Activated T-helper 2 cell treated with anti-CD3 and anti-CD28 coated beads, Interferon-gamma antibody, Interleukin-2, Interleukin-4, amounts not matched to agents 10 μg/mL and 5 μg/mL and 100 μg/mL, durations not matched to agents 14 hours and 24 hours and 36 hours (primary cell): ENCODE measurements around the gene PSMB2. TPM values are rescaled to one million over a fixed set of nuclear protein-coding genes. Genes with fewer than 3 reads are reported as not detected.

Experiments
- DNase-seq: peaks from one replicate; pipeline ENCODE4 v3.0.0; 2021; ENCODE audit warnings: low spot score
- H3K27ac Mint-ChIP-seq: one replicate; pipeline ENCODE4 v1.8.0; 2021; ENCODE audit warnings: mixed read lengths
- H3K27me3 Mint-ChIP-seq: one replicate; pipeline ENCODE4 v1.8.0; 2021; ENCODE audit warnings: low read depth, mixed read lengths
- H3K36me3 Mint-ChIP-seq: one replicate; pipeline ENCODE4 v1.8.0; 2021; ENCODE audit warnings: low read depth, mixed read lengths
- H3K4me1 Mint-ChIP-seq: one replicate; pipeline ENCODE4 v1.8.0; 2021; ENCODE audit warnings: low read depth, mixed read lengths
- H3K4me3 Mint-ChIP-seq: one replicate; pipeline ENCODE4 v1.8.0; 2021; ENCODE audit warnings: low read depth, mild to moderate bottlenecking, moderate library complexity, mixed read lengths
- H3K9me3 Mint-ChIP-seq: one replicate; pipeline ENCODE4 v1.8.0; 2021; ENCODE audit warnings: mixed read lengths
- intact Hi-C: fragments of 100-400 bp; cut with micrococcal nuclease; formaldehyde crosslinking; loops from one replicate; pipeline ENCODE4 v1.15.1; 2023
- total RNA-seq: library from RNA; stranded (reverse); gene quantifications from 2 replicates; pipeline ENCODE4 v1.2.3, GENCODE V29; 2022

Gene PSMB2
- total RNA-seq, 1 donor from 2014 or later, result 124 TPM

DNA sequence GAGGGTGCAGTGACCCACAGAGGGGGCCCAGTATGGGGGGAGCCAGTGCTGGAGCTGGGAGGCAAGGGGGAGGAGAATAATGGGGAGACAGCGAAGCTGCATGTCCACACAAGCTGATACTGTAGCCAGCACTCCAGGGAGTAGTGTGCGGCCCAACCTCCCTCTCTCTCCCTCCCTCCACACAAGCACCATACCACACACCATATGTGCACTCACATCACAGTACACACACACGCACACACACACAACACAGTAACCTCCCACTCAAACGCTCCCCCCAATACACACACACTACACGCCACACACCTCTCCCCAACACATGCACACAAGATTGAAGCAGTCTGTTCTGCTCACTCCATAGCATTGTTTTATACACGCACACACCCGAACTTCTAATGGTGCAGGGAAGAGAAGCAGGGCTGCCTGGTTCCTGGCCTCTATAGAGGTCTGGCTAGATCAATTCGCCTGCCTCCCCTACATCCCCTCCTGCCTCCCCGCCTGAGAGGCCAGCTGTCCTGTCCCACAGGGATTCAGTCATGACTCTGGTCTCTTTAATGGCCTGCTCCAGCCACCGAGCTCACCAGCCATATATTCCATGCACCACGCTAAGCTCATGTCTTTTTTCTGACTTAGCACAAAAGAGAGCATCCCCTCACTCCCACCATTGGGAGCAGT is 79.9 kb downstream of the PSMB2 start:
- H3K27ac Mint-ChIP-seq, result no peak overlapping the region
- H3K4me3 Mint-ChIP-seq, result no peak overlapping the region
- H3K4me1 Mint-ChIP-seq, result peaks cover 30% of the 10 kb centered on the region
- H3K27me3 Mint-ChIP-seq, result no peaks in the 10 kb centered on the region
- peaks cover 23% of the 10 kb centered on the region for H3K36me3 Mint-ChIP-seq
- DNase-seq, result no peak
- H3K9me3 Mint-ChIP-seq, result no peaks in the 10 kb centered on the region
- intact Hi-C loops, result no loop called here

DNA sequence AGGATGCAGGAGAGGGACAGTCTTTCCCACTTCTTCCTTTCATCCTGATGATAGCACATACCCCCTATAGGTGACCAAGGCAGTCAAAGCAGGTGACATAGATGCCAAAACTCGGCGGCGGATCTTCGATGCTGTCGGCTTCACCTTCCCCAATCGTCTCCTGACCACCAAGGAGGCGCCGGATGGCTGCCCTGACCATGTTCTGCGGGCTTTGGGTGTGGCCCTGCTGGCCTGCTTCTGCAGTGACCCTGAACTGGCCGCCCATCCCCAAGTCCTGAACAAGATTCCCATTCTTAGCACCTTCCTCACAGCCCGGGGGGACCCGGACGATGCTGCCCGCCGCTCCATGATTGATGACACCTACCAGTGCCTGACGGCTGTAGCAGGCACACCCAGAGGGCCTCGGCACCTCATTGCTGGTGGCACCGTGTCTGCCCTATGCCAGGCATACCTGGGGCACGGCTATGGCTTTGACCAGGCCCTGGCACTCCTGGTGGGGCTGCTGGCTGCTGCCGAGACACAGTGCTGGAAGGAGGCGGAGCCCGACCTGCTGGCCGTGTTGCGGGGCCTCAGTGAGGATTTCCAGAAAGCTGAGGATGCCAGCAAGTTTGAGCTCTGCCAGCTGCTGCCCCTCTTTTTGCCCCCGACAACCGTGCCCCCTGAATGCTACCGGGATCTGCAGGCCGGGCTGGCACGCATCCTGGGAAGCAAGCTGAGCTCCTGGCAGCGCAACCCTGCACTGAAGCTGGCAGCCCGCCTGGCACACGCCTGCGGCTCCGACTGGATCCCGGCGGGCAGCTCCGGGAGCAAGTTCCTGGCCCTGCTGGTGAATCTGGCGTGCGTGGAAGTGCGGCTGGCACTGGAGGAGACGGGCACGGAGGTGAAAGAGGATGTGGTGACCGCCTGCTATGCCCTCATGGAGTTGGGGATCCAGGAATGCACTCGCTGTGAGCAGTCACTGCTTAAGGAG is 80.8 kb downstream of the PSMB2 start:
- Mint-ChIP-seq H3K27ac (no peak overlapping the region), H3K27me3 (no peaks in the 10 kb centered on the region), H3K36me3 (peaks cover 21% of the 10 kb centered on the region), H3K4me3 (no peak overlapping the region), H3K4me1 (peaks cover 39% of the 10 kb centered on the region), H3K9me3 (no peaks in the 10 kb centered on the region)
- DNase-seq, result no peak
- intact Hi-C loops, result no loop called here

DNA sequence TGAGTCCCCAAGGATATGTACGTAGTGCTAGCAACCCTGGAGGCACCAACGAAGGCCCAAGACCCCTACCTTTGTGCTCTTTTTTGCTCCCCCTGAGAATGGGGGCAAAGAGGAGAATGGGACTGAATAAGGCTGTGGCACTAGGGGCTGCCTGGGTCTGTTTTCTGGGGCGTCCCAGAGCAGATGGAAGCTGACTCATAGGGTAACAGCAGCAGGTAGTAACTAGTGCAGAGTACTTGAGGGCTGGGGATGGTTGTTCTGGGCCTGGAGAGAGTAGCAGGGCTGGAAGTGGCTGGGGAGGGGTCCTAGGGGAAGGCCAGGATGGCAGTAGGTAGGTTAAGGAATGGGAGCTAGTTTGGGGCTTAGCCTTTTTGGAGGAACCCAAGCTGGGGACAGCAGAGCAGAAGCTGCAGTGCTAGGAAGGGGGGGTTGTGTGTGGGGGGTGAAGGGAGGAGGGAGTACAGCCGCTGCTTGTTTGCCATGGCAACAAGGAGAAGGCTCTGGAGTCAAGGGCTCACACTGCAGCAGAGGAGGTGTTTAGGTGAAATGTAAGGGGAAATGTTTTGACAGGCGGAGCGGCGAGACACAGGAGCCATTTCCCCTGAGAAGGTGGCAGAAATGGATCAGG is 81.9 kb downstream of the PSMB2 start:
- Mint-ChIP-seq H3K27ac (peak overlapping the region; percentile 13), H3K36me3 (peaks cover 23% of the 10 kb centered on the region), H3K9me3 (no peaks in the 10 kb centered on the region), H3K27me3 (no peaks in the 10 kb centered on the region), H3K4me1 (peaks cover 45% of the 10 kb centered on the region), H3K4me3 (peak overlapping the region; percentile 42)
- DNase-seq, result no peak
- intact Hi-C loops, result no loop called here

- Mint-ChIP-seq H3K9me3 (no peaks in the 10 kb centered on the region), H3K27me3 (no peaks in the 10 kb centered on the region), H3K4me3 (peak overlapping the region; percentile 96), H3K36me3 (peaks cover 21% of the 10 kb centered on the region), H3K27ac (peak overlapping the region; percentile 96), H3K4me1 (peaks cover 44% of the 10 kb centered on the region)
- intact Hi-C loops, result no loop called here
- DNase-seq, result no peak
Measured at GRCh38 chr1:35558374-35559316, 82.7 kb downstream of the PSMB2 start.

- H3K36me3 Mint-ChIP-seq, result peaks cover 22% of the 10 kb centered on the region
- H3K4me1 Mint-ChIP-seq, result peaks cover 40% of the 10 kb centered on the region
- H3K4me3 Mint-ChIP-seq, result peak within 1 kb of the TSS; percentile 96
- H3K27ac Mint-ChIP-seq, result peak within 1 kb of the TSS; percentile 96
- DNase-seq, result peak; percentile 95
- no peaks in the 10 kb centered on the region for H3K9me3 Mint-ChIP-seq
- intact Hi-C loops, result loop anchor here (1.0 to 2.0 kb wide), 3 partner anchors 19 to 365 kb away; partner anchors contain the start of gene SFPQ
- H3K27me3 Mint-ChIP-seq, result no peaks in the 10 kb centered on the region
Measured at GRCh38 chr1:35557611-35558373, 83.5 kb downstream of the PSMB2 start, which contains the start of gene NCDN. TSS of gene NCDN (plus strand) at chr1:35557799. CDS start at chr1:35558191, 392 bp downstream.

- peaks cover 23% of the 10 kb centered on the region for H3K36me3 Mint-ChIP-seq
- intact Hi-C loops, result loop anchor here (1.0 to 2.0 kb wide), 3 partner anchors 18 to 364 kb away; partner anchors contain the start of gene SFPQ
- H3K9me3 Mint-ChIP-seq, result no peaks in the 10 kb centered on the region
- peaks cover 40% of the 10 kb centered on the region for H3K4me1 Mint-ChIP-seq
- H3K27me3 Mint-ChIP-seq, result no peaks in the 10 kb centered on the region
- DNase-seq, result peak; percentile 28
- H3K27ac Mint-ChIP-seq, result peak within 1 kb of the TSS; percentile 96
- H3K4me3 Mint-ChIP-seq, result peak within 1 kb of the TSS; percentile 96
Measured at GRCh38 chr1:35557118-35557610, 84.2 kb downstream of the PSMB2 start, which contains the start of gene KIAA0319L. TSS of gene KIAA0319L (minus strand) at chr1:35557403. CDS start at chr1:35554491, 2,912 bp downstream.

DNA sequence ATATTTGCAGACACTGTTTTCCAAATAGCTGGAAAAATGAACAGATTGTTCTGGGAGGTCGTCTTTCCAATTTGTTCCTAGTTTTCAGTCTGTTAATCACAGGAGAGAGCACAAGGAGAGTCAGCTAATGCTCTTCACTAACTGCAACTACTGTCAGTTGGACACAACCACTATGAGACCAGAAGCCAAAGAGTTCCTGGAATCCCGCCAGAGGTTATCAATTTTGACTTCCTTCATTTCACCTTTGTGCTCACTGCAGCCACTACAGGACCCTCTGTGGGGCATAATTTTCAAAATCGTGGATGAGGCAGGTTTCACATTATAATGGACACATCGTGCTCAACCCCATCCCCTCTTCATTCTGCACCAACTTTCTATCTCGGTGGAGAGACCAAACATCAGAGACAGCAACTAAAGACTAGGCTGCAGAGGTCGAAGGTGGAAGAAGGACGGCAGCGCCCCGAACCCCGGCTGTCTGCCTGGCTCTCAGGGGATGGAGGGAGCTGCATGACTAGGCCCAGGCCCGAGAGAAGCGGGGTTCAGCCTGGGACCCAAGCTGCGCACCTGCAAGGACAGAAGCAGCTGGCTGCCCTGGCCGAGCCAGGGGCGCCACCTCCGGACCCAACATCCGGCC is 84.7 kb downstream of the PSMB2 start:
- peaks cover 28% of the 10 kb centered on the region for H3K36me3 Mint-ChIP-seq
- H3K27me3 Mint-ChIP-seq, result no peaks in the 10 kb centered on the region
- intact Hi-C loops, result loop anchor here (1.0 to 2.0 kb wide), 3 partner anchors 18 to 364 kb away; partner anchors contain the start of gene SFPQ
- no peaks in the 10 kb centered on the region for H3K9me3 Mint-ChIP-seq
- H3K4me1 Mint-ChIP-seq, result peaks cover 41% of the 10 kb centered on the region
- no peak for DNase-seq
- H3K27ac Mint-ChIP-seq, result peak overlapping the region; percentile 76
- peak overlapping the region; percentile 96 for H3K4me3 Mint-ChIP-seq

DNA sequence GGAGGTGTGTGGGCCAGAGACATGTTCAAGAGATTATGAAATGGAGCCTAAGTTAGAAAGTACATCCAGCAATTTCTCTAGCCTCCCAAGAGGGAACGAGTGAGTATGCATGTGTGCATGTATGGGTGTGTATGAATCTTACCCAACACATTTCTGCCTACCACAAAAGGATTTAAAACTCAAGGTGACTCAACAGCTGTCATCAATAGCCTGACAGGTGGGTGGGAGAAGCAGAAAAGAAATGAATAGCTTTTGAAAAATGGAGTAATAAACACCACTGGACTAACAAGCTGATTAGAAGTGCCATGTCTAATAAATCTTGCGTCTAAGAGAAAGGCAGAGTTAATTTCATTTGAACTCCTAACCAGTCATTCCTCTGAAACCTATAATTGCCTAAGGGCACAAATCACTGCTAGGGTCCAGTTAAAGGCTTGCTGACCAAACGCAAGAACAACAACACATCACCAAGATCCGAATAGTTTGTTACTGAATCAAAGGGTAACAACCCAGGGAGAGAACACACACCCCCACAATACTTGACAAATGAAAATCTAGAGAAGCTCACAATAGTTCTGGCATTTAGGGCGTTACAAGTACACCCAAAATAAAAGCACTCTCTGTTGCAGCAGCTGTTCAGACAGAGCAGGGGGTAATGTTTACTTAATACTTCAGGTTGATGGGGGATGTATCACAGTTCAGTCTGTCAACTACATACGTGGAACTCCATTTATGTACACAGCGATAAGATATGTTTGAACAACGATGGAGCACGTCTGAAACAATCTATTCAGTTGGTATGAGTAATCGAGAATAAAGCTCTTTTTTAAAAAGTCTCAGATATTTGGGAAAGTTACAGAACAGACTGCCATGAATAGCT is 85.5 kb downstream of the PSMB2 start:
- intact Hi-C loops, result loop anchor here (2.0 kb wide), 2 partner anchors 17 to 363 kb away; partner anchors contain the start of gene SFPQ
- Mint-ChIP-seq H3K36me3 (peaks cover 31% of the 10 kb centered on the region), H3K4me1 (peaks cover 38% of the 10 kb centered on the region), H3K9me3 (no peaks in the 10 kb centered on the region), H3K27me3 (no peaks in the 10 kb centered on the region), H3K27ac (peak overlapping the region; percentile 76), H3K4me3 (peak overlapping the region; percentile 96)
- DNase-seq, result no peak

- H3K27ac Mint-ChIP-seq, result peak overlapping the region; percentile 38
- peaks cover 33% of the 10 kb centered on the region for H3K36me3 Mint-ChIP-seq
- H3K9me3 Mint-ChIP-seq, result no peaks in the 10 kb centered on the region
- intact Hi-C loops, result no loop called here
- H3K4me1 Mint-ChIP-seq, result peaks cover 38% of the 10 kb centered on the region
- H3K27me3 Mint-ChIP-seq, result no peaks in the 10 kb centered on the region
- no peak for DNase-seq
- H3K4me3 Mint-ChIP-seq, result peak overlapping the region; percentile 96
Measured at GRCh38 chr1:35555212-35555584, 86.1 kb downstream of the PSMB2 start.
